HEK293 (cell line): ENCODE measurements around the gene SOX12.
A peak's percentile ranks its signal among the peaks of the same experiment; 100 is the strongest.

Source experiments
- CTCF ChIP-seq: fragments of 450-650 bp; formaldehyde crosslinking; IDR thresholded peaks from 2 replicates; pipeline ENCODE4 v1.5.1; 2016; ENCODE audit warnings: missing biosample characterization, missing genetic modification characterization
- FEZF1 ChIP-seq: fragments of 450-650 bp; formaldehyde crosslinking; IDR thresholded peaks from 2 replicates; pipeline ENCODE4 v1.5.1; 2016; ENCODE audit warnings: missing biosample characterization, missing genetic modification characterization
- HOXA7 ChIP-seq: sonication (generic); formaldehyde crosslinking; IDR thresholded peaks from 2 replicates; pipeline ENCODE4 v1.8.1; 2022; ENCODE audit warnings: missing genetic modification reagents, borderline replicate concordance
- KLF16 ChIP-seq: fragments of 450-650 bp; formaldehyde crosslinking; IDR thresholded peaks from 2 replicates; pipeline ENCODE4 v1.5.1; 2017; ENCODE audit warnings: missing biosample characterization, missing genetic modification characterization
- REST ChIP-seq: fragments of 450-650 bp; formaldehyde crosslinking; IDR thresholded peaks from 2 replicates; pipeline ENCODE4 v1.5.1; 2016; ENCODE audit warnings: missing biosample characterization, missing genetic modification characterization
- ZBTB1 ChIP-seq: fragments of 450-650 bp; formaldehyde crosslinking; IDR thresholded peaks from 2 replicates; pipeline ENCODE4 v1.5.1; 2016; ENCODE audit warnings: missing biosample characterization, missing genetic modification characterization
- ZBTB20 ChIP-seq: fragments of 450-650 bp; formaldehyde crosslinking; IDR thresholded peaks from 2 replicates; pipeline ENCODE4 v1.5.1; 2016; ENCODE audit warnings: missing biosample characterization, missing genetic modification characterization
- ZBTB49 ChIP-seq: fragments of 450-650 bp; formaldehyde crosslinking; IDR thresholded peaks from 2 replicates; pipeline ENCODE4 v1.5.1; 2016; ENCODE audit warnings: missing biosample characterization, missing genetic modification characterization, low read depth
- ZNF138 ChIP-seq: fragments of 450-650 bp; formaldehyde crosslinking; IDR thresholded peaks from 2 replicates; pipeline ENCODE4 v1.5.1; 2016; ENCODE audit warnings: missing biosample characterization, missing genetic modification characterization, borderline replicate concordance
- ZNF146 ChIP-seq: fragments of 450-650 bp; formaldehyde crosslinking; IDR thresholded peaks from 2 replicates; pipeline ENCODE4 v1.5.1; 2016; ENCODE audit warnings: missing biosample characterization, missing genetic modification characterization
- ZNF223 ChIP-seq: fragments of 450-650 bp; formaldehyde crosslinking; IDR thresholded peaks from 2 replicates; pipeline ENCODE4 v1.5.1; 2016; ENCODE audit warnings: missing biosample characterization, missing genetic modification characterization
- ZNF24 ChIP-seq: fragments of 450-650 bp; formaldehyde crosslinking; IDR thresholded peaks from 2 replicates; pipeline ENCODE4 v1.5.1; 2016; ENCODE audit warnings: missing biosample characterization, missing genetic modification characterization
- ZNF302 ChIP-seq: fragments of 450-650 bp; formaldehyde crosslinking; IDR thresholded peaks from 2 replicates; pipeline ENCODE4 v1.5.1; 2016; ENCODE audit warnings: missing biosample characterization, missing genetic modification characterization, low read depth
- ZNF335 ChIP-seq: fragments of 450-650 bp; formaldehyde crosslinking; conservative IDR thresholded peaks from 2 replicates; pipeline ENCODE4 v1.5.1; 2016; ENCODE audit warnings: missing biosample characterization, missing genetic modification characterization
- ZNF518A ChIP-seq: fragments of 450-650 bp; formaldehyde crosslinking; conservative IDR thresholded peaks from 2 replicates; pipeline ENCODE4 v1.5.1; 2016; ENCODE audit warnings: low read depth, missing biosample characterization, missing genetic modification characterization
- ZNF623 ChIP-seq: fragments of 450-650 bp; formaldehyde crosslinking; IDR thresholded peaks from 2 replicates; pipeline ENCODE4 v1.5.1; 2016; ENCODE audit warnings: missing biosample characterization, missing genetic modification characterization
- ZXDB ChIP-seq: fragments of 450-650 bp; formaldehyde crosslinking; IDR thresholded peaks from 2 replicates; pipeline ENCODE4 v1.5.1; 2016; ENCODE audit warnings: missing biosample characterization, missing genetic modification characterization
- TF ChIP-seq, protein P1 (sequence below): fragments of 450-650 bp; formaldehyde crosslinking; IDR thresholded peaks from 2 replicates; pipeline ENCODE4 v1.5.1; 2016; ENCODE audit warnings: missing biosample characterization, missing genetic modification characterization
- TF ChIP-seq, protein P2 (sequence below): fragments of 450-650 bp; formaldehyde crosslinking; IDR thresholded peaks from 2 replicates; pipeline ENCODE4 v1.5.1; 2016; ENCODE audit warnings: missing biosample characterization, missing genetic modification characterization

Gene SOX12

DNA sequence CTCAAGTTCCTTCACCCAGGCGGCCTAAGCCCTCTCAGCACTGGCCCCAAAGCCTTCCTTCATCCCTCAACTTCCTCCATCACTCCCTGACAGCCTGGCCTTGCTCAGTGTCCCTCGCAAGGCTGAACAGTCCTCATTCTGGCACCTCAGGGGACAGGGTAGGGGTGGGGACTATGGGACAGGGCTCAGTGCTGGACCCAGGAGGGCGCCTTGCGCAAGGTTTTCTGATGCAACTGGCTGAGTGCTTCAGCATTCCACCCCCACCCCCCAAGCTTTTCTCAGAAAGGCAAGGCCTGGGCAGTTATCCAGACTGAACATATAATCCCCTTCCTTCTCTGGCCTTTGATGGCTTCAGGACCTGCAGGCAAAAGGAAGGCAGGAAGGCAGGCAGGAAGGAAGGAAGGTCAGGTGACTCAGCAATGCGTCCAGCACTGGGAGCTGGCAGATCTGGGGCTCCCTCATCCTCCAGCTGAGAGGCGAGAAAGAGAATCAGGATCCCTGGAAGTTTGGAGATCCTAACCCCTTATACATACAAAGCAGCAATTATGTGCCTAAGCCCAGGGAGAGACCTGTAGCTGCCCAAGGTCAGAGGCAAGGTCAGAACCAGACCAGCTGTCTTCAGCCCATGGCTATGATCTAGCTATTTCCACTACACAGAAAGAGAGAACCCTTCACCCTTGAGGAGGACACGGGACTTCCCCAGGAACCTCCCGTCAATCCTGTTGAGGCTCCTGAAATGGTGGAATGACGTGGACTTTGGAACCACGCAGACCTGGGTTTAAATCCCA is 46.6 kb downstream of the SOX12 start (continued):
- TF ChIP-seq REST (tag by site-specific recombination) (peak; percentile 66), ZNF138 (tag by site-specific recombination) (no peak), ZBTB20 (0 out of 2 replicates have a peak, but pooled peaks have one; percentile 35), ZBTB49 (no peak), ZNF518A (tag by site-specific recombination) (peak; percentile 48), ZNF623 (tag by site-specific recombination) (no peak), ZNF24 (tag by site-specific recombination) (peak; percentile 62; the same call in 1 of the 2 replicates), FEZF1 (tag by site-specific recombination) (no peak), ZNF302 (tag by site-specific recombination) (no peak), HOXA7 (CRISPR knock-in tag) (no peak), ZNF223 (tag by site-specific recombination) (no peak), ZXDB (tag by site-specific recombination) (no peak), ZBTB1 (tag by site-specific recombination) (no peak), CTCF (tag by site-specific recombination) (no peak), ZNF335 (tag by site-specific recombination) (peak; percentile 83), KLF16 (tag by site-specific recombination) (no peak), ZNF146 (tag by site-specific recombination) (no peak)
- TF ChIP-seq, protein P1, sequence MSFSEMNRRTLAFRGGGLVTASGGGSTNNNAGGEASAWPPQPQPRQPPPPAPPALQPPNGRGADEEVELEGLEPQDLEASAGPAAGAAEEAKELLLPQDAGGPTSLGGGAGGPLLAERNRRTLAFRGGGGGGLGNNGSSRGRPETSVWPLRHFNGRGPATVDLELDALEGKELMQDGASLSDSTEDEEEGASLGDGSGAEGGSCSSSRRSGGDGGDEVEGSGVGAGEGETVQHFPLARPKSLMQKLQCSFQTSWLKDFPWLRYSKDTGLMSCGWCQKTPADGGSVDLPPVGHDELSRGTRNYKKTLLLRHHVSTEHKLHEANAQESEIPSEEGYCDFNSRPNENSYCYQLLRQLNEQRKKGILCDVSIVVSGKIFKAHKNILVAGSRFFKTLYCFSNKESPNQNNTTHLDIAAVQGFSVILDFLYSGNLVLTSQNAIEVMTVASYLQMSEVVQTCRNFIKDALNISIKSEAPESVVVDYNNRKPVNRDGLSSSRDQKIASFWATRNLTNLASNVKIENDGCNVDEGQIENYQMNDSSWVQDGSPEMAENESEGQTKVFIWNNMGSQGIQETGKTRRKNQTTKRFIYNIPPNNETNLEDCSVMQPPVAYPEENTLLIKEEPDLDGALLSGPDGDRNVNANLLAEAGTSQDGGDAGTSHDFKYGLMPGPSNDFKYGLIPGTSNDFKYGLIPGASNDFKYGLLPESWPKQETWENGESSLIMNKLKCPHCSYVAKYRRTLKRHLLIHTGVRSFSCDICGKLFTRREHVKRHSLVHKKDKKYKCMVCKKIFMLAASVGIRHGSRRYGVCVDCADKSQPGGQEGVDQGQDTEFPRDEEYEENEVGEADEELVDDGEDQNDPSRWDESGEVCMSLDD (tag by site-specific recombination), result 0 out of 2 replicates have a peak, but pooled peaks have one; percentile 12
- TF ChIP-seq, protein P2, sequence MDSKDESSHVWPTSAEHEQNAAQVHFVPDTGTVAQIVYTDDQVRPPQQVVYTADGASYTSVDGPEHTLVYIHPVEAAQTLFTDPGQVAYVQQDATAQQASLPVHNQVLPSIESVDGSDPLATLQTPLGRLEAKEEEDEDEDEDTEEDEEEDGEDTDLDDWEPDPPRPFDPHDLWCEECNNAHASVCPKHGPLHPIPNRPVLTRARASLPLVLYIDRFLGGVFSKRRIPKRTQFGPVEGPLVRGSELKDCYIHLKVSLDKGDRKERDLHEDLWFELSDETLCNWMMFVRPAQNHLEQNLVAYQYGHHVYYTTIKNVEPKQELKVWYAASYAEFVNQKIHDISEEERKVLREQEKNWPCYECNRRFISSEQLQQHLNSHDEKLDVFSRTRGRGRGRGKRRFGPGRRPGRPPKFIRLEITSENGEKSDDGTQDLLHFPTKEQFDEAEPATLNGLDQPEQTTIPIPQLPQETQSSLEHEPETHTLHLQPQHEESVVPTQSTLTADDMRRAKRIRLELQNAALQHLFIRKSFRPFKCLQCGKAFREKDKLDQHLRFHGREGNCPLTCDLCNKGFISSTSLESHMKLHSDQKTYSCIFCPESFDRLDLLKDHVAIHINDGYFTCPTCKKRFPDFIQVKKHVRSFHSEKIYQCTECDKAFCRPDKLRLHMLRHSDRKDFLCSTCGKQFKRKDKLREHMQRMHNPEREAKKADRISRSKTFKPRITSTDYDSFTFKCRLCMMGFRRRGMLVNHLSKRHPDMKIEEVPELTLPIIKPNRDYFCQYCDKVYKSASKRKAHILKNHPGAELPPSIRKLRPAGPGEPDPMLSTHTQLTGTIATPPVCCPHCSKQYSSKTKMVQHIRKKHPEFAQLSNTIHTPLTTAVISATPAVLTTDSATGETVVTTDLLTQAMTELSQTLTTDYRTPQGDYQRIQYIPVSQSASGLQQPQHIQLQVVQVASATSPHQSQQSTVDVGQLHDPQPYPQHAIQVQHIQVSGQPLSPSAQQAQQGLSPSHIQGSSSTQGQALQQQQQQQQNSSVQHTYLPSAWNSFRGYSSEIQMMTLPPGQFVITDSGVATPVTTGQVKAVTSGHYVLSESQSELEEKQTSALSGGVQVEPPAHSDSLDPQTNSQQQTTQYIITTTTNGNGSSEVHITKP, result peak; percentile 76
